GM23248 (cell line): Measurements from ENCODE around the gene P2RY11.

Experiments used
- EZH2 ChIP-seq: fragments of 200-600 bp; sonication (generic); IDR thresholded peaks from 2 replicates; pipeline ENCODE4 v1.6.1; 2018; ENCODE audit warnings: antibody characterized with exemption, mild to moderate bottlenecking; ENCODE audit not compliant: insufficient read depth, poor library complexity, severe bottlenecking
- EZH2phosphoT487 ChIP-seq: fragments of 200-600 bp; sonication (generic); IDR thresholded peaks from 2 replicates; pipeline ENCODE4 v1.6.1; 2018; ENCODE audit warnings: antibody characterized with exemption, moderate library complexity, mild to moderate bottlenecking, low read depth; ENCODE audit not compliant: insufficient read depth

- TF ChIP-seq EZH2phosphoT487 (no peak), EZH2 (no peak)
Observed at GRCh38 chr19:10141973-10142372, 30.5 kb downstream of the P2RY11 start.
